A673 (cell line): ENCODE results near the gene CDH4. TPM values are rescaled to one million over a fixed set of nuclear protein-coding genes. Genes with fewer than 3 reads are reported as not detected.

Experiments
- BruUV-seq: library from RNA; stranded (reverse); fragments of 400-500 nt; replicated peaks from 2 replicates; lab custom pipeline; 2021; lab: Mats Ljungman, UMichigan
- CTCF ChIA-PET: fragments of 300-600 bp; sonication (Branson Sonifier 250); formaldehyde crosslinking; loops from one replicate; lab custom pipeline; 2022; ENCODE audit warnings: antibody characterized with exemption; lab: Charles Lee
- POLR2A ChIA-PET: fragments of 300-600 bp; sonication (Branson Sonifier 250); formaldehyde crosslinking; loops from one replicate; lab custom pipeline; 2022; ENCODE audit warnings: antibody characterized with exemption; ENCODE audit not compliant: low non-redundant PET; lab: Charles Lee
- DNase-seq: peaks from one replicate; pipeline ENCODE4 v3.0.0-alpha.2; 2015; ENCODE audit warnings: low spot score
- H3K27ac ChIP-seq: fragments of 200-600 bp; sonication (generic); 2 replicates; pipeline ENCODE4 v1.5.1; 2016; ENCODE audit warnings: mixed run types, low read depth, mild to moderate bottlenecking, mixed read lengths, antibody characterized with exemption, low read length; ENCODE audit not compliant: poor library complexity, severe bottlenecking
- H3K27me3 ChIP-seq: fragments of 200-600 bp; sonication (generic); replicated peaks from 2 replicates; pipeline ENCODE4 v1.6.1; 2017; ENCODE audit warnings: mixed run types, low read depth, mild to moderate bottlenecking, mixed read lengths, antibody characterized with exemption, low read length; ENCODE audit not compliant: insufficient read depth, poor library complexity
- H3K36me3 ChIP-seq: fragments of 200-600 bp; sonication (generic); 2 replicates; pipeline ENCODE4 v1.6.1; 2016; ENCODE audit warnings: mixed run types, mild to moderate bottlenecking, mixed read lengths, antibody characterized with exemption, low read length; ENCODE audit not compliant: insufficient read depth, poor library complexity, severe bottlenecking
- H3K4me1 ChIP-seq: fragments of 200-600 bp; sonication (generic); 2 replicates; pipeline ENCODE4 v1.6.1; 2017; ENCODE audit warnings: mixed run types, mild to moderate bottlenecking, mixed read lengths, antibody characterized with exemption, low read length; ENCODE audit not compliant: insufficient read depth, poor library complexity, severe bottlenecking
- H3K4me3 ChIP-seq: fragments of 200-600 bp; sonication (generic); 2 replicates; pipeline ENCODE4 v1.5.1; 2016; ENCODE audit warnings: low read depth, mixed run types, mild to moderate bottlenecking, mixed read lengths, low read length; ENCODE audit not compliant: poor library complexity, severe bottlenecking
- H3K9me3 ChIP-seq: fragments of 200-600 bp; sonication (generic); 2 replicates; pipeline ENCODE4 v1.6.1; 2016; ENCODE audit warnings: mixed run types, low read depth, mild to moderate bottlenecking, mixed read lengths, antibody characterized with exemption, low read length; ENCODE audit not compliant: poor library complexity, severe bottlenecking
- EZH2 ChIP-seq: fragments of 200-600 bp; sonication (generic); IDR thresholded peaks from 2 replicates; pipeline ENCODE4 v1.6.1; 2017; ENCODE audit warnings: borderline replicate concordance, low read depth, mild to moderate bottlenecking, mixed read lengths, antibody characterized with exemption, low read length; ENCODE audit not compliant: poor library complexity, severe bottlenecking
- intact Hi-C: fragments of 100-400 bp; cut with micrococcal nuclease; formaldehyde crosslinking; loops from one replicate; pipeline ENCODE4 v1.10.0; 2022; ENCODE audit not compliant: unreplicated experiment
- total RNA-seq: library from RNA; stranded (reverse); gene quantifications from 2 replicates; pipeline ENCODE4 v1.2.3, GENCODE V29; 2021
- TF ChIP-seq, protein P1 (sequence below): fragments of 300-800, 200-600 bp; sonication (generic); conservative IDR thresholded peaks from 2 replicates; pipeline ENCODE4 v1.5.1; 2017; ENCODE audit warnings: low read depth, mild to moderate bottlenecking, antibody characterized with exemption, low read length, moderate library complexity, mixed read lengths

CDH4 gene
- total RNA-seq, 1 experiment from 2014 or later, result 8.3 TPM

DNA sequence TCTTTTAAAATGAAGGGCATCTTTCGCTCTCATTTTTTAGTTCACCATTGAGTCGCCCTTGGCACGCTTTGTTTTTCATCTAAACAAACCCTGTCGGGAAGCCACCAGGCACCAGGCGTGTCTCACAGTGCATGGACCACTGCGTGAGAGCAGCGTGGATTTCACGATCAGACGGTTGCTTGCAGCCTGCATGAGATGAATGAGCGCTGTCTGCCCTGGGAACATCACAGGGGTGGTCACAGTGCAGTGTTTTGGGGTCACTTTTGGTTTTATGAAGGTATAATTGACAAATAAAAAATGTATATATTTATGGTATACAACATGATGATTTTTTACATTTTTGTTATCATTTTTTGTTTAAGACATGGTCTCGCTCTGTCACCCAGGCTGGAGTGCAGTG lies 61.3 kb downstream of the CDH4 start:
- TF ChIP-seq, protein P1, sequence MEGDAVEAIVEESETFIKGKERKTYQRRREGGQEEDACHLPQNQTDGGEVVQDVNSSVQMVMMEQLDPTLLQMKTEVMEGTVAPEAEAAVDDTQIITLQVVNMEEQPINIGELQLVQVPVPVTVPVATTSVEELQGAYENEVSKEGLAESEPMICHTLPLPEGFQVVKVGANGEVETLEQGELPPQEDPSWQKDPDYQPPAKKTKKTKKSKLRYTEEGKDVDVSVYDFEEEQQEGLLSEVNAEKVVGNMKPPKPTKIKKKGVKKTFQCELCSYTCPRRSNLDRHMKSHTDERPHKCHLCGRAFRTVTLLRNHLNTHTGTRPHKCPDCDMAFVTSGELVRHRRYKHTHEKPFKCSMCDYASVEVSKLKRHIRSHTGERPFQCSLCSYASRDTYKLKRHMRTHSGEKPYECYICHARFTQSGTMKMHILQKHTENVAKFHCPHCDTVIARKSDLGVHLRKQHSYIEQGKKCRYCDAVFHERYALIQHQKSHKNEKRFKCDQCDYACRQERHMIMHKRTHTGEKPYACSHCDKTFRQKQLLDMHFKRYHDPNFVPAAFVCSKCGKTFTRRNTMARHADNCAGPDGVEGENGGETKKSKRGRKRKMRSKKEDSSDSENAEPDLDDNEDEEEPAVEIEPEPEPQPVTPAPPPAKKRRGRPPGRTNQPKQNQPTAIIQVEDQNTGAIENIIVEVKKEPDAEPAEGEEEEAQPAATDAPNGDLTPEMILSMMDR, result no peak
- TF ChIP-seq EZH2, result no peak
- intact Hi-C loops, result no loop called here
- no TSS peak for BruUV-seq
- no peaks in the 10 kb centered on the region for H3K9me3 ChIP-seq
- DNase-seq, result no peak
- no peaks in the 10 kb centered on the region for H3K4me1 ChIP-seq
- H3K27ac ChIP-seq, result no peak overlapping the region
- ChIA-PET CTCF (no interaction called here), POLR2A (no interaction called here)
- H3K27me3 ChIP-seq, result peaks cover 9% of the 10 kb centered on the region
- no peak overlapping the region for H3K4me3 ChIP-seq
- H3K36me3 ChIP-seq, result no peaks in the 10 kb centered on the region

DNA sequence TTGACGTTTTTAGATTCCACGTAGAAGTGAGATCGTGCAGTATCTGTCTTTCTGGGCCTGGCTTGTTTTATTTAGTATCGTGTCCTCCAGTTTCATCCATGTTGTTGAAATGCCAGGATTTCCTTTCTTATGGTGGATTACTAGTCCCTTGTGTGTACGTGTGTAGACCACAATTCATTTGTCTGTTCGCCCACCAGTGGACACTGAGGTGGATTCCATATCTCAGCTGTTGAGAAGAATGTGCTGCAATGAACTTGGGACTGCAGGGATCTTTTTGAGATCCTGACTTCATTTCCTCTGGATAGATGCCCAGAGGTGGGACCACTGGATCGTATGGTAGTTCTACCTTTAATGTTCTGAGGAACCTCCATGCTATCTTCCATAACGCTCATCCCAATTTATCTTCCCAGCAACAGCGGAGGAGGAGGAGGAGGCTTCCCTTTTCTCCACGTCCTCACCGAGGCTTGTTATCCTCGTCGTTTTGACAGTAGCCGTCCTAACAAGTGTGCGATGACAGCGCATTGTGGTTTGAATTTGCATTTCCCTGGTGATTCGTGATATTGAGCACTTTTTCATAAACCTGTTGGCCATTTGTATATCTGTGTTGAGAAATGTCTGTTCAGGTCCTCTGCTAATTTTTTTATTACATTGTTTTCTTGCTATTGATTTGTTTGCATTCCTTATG lies 62.4 kb downstream of the CDH4 start:
- CTCF ChIA-PET, result no interaction called here
- POLR2A ChIA-PET, result no interaction called here
- no peak overlapping the region for H3K4me3 ChIP-seq
- H3K4me1 ChIP-seq, result no peaks in the 10 kb centered on the region
- no peak overlapping the region for H3K27ac ChIP-seq
- TF ChIP-seq EZH2, result no peak
- TF ChIP-seq, protein P1, result no peak
- no peaks in the 10 kb centered on the region for H3K36me3 ChIP-seq
- no TSS peak for BruUV-seq
- peaks cover 7% of the 10 kb centered on the region for H3K27me3 ChIP-seq
- no peak for DNase-seq
- no peaks in the 10 kb centered on the region for H3K9me3 ChIP-seq
- intact Hi-C loops, result no loop called here

DNA sequence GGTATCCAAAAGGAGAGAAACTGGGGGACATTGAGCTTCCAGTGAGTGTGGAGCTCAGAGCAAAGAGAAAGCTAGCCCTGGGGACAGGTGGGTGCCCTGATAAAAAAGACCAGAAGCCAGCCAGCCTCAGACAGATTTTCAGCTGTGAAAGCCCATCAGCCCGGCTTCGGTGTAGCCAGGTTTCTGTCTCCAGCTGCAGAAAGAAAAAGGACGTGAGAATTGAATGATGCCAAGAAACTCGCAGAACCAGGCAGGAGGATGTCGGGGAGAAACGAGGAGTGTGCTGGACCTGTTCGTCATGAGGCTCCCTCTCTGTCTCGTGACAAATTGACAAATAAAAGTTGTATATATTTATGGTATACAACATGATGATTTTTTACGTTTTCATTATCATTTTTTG lies 63.3 kb downstream of the CDH4 start:
- ChIA-PET CTCF (no interaction called here), POLR2A (no interaction called here)
- H3K9me3 ChIP-seq, result no peaks in the 10 kb centered on the region
- H3K27me3 ChIP-seq, result peaks cover 7% of the 10 kb centered on the region
- intact Hi-C loops, result no loop called here
- no peaks in the 10 kb centered on the region for H3K4me1 ChIP-seq
- H3K27ac ChIP-seq, result no peak overlapping the region
- no peak overlapping the region for H3K4me3 ChIP-seq
- no peaks in the 10 kb centered on the region for H3K36me3 ChIP-seq
- DNase-seq, result no peak
- BruUV-seq, result no TSS peak
- no peak for TF ChIP-seq EZH2
- TF ChIP-seq, protein P1, result no peak
